Umbilical cord (tissue), 2 donors: Measurements from ENCODE around the gene DAPK2. TPM values are rescaled to one million over a fixed set of nuclear protein-coding genes. Genes with fewer than 3 reads are reported as not detected.
A peak's percentile ranks its signal among the peaks of the same experiment; 100 is the strongest.

ENCODE experiments used
- DNase-seq: peaks from one replicate; pipeline ENCODE4 v3.0.0-alpha.2; 2015; ENCODE audit warnings: low spot score
- total RNA-seq: library from RNA; depleted of rRNA; stranded (reverse); fragments of >200 nt; gene quantifications from one replicate; pipeline ENCODE4 v1.2.3, GENCODE V29; 2014; ENCODE audit warnings: low replicate concordance; ENCODE audit not compliant: insufficient read depth

DAPK2 gene
- total RNA-seq, 1 donor from 2014 or later: 2.2 TPM

- no peak for DNase-seq
Observed at GRCh38 chr15:63895787-63896218, 150.5 kb downstream of the DAPK2 start.

GRCh38 chr15:63895194-63895593, 151.1 kb downstream of the DAPK2 start:
- no peak for DNase-seq

- no peak for DNase-seq
Observed at GRCh38 chr15:63894662-63894949, 151.7 kb downstream of the DAPK2 start.

- DNase-seq: no peak
Observed at GRCh38 chr15:63893866-63894661, 152.2 kb downstream of the DAPK2 start.

- no peak for DNase-seq
Observed at GRCh38 chr15:63892794-63893441, 153.4 kb downstream of the DAPK2 start.

- DNase-seq: no peak
Observed at GRCh38 chr15:63891768-63892133, 154.5 kb downstream of the DAPK2 start.

- peak; percentile 62 for DNase-seq
Observed at GRCh38 chr15:63891079-63891767, 155.1 kb downstream of the DAPK2 start.

- DNase-seq: no peak
Observed at GRCh38 chr15:63890617-63891016, 155.7 kb downstream of the DAPK2 start.

GRCh38 chr15:63889831-63890230, 156.5 kb downstream of the DAPK2 start:
- DNase-seq: no peak

- DNase-seq: no peak
Observed at GRCh38 chr15:63888823-63889222, 157.5 kb downstream of the DAPK2 start.

- no peak for DNase-seq
Observed at GRCh38 chr15:63888146-63888545, 158.1 kb downstream of the DAPK2 start.

GRCh38 chr15:63887630-63888029, 158.7 kb downstream of the DAPK2 start:
- no peak for DNase-seq

- DNase-seq: no peak
Observed at GRCh38 chr15:63884953-63885352, 161.3 kb downstream of the DAPK2 start.

- no peak for DNase-seq
Observed at GRCh38 chr15:63881431-63881830, 164.9 kb downstream of the DAPK2 start.

GRCh38 chr15:63880744-63881143, 165.5 kb downstream of the DAPK2 start:
- no peak for DNase-seq

GRCh38 chr15:63879995-63880394, 166.3 kb downstream of the DAPK2 start:
- no peak for DNase-seq

GRCh38 chr15:63879211-63879610, 167.1 kb downstream of the DAPK2 start:
- DNase-seq: no peak

- no peak for DNase-seq
Observed at GRCh38 chr15:63877713-63878271, 168.5 kb downstream of the DAPK2 start.

- DNase-seq: no peak
Observed at GRCh38 chr15:63876085-63876662, 170.1 kb downstream of the DAPK2 start.

- no peak for DNase-seq
Observed at GRCh38 chr15:63874616-63875015, 171.7 kb downstream of the DAPK2 start.

- DNase-seq: no peak
Observed at GRCh38 chr15:63872759-63873510, 173.3 kb downstream of the DAPK2 start.
